ENCODE data around the gene DENND2A. TPM values are rescaled to one million over a fixed set of nuclear protein-coding genes. Genes with fewer than 3 reads are reported as not detected.

DENND2A gene
- polyA plus RNA-seq, 2 of the 4 experiments (the other 2 are of a cell fraction) = 0.37 to 0.63 TPM

- TF ChIP-seq BCL3 (IDR thresholded peaks at IDR 0.05) = 0 out of 3 replicates have a peak, but pooled peaks have one; percentile 51
- TF ChIP-seq ZFP36 (IDR thresholded peaks at IDR 0.05; ENCODE audit: borderline replicate concordance, partially characterized antibody) = no peak
- TF ChIP-seq JUN (IDR thresholded peaks at IDR 0.05) = peak; percentile 65 to 69; a peak in 3 of 5 replicates
- no peak for TF ChIP-seq ATOH8 (CRISPR knock-in tag; IDR thresholded peaks at IDR 0.05; ENCODE audit: low read depth)
- TF ChIP-seq RCOR1 (IDR thresholded peaks at IDR 0.05; ENCODE audit: low read depth, low read length) = no peak
Measured at GRCh38 chr7:140541513-140542227, 98.9 kb downstream of the DENND2A start (continued).

DNA sequence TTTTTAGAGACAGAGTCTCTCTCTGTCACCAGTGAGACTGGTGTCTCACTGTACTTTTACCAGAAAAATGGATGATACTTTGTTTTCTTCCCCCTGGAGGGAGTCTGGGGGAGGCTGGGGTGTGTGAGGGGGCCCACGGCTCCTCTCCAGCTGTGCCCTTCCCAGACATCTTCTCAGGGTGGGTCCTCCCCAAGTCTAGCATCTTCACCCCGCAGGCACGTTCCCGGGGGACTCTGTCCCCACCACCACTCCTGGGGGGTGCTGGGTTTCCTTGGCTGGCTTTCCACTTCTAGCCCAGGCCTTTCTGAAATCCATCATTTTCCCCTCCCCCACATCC, 99.5 kb downstream of the DENND2A start:
- TF ChIP-seq HDAC2 (IDR thresholded peaks at IDR 0.05) = no peak
- TF ChIP-seq NPAS2 (CRISPR knock-in tag; IDR thresholded peaks at IDR 0.05; ENCODE audit: borderline replicate concordance) = no peak
- no peak for TF ChIP-seq BHLHE40 (IDR thresholded peaks at IDR 0.05; ENCODE audit: low read depth, low read length)
- TF ChIP-seq EHMT2 (IDR thresholded peaks at IDR 0.05; ENCODE audit: low read depth) = no peak
- no peak for TF ChIP-seq NR3C1 (IDR thresholded peaks at IDR 0.05)
- TF ChIP-seq HEYL (CRISPR knock-in tag; IDR thresholded peaks at IDR 0.05) = no peak
- no peak for TF ChIP-seq CHD2 (IDR thresholded peaks at IDR 0.05; ENCODE audit: low read length, partially characterized antibody)
- TF ChIP-seq CBX2 (IDR thresholded peaks at IDR 0.05; ENCODE audit: borderline replicate concordance, low read depth) = no peak
- TF ChIP-seq, protein P1, sequence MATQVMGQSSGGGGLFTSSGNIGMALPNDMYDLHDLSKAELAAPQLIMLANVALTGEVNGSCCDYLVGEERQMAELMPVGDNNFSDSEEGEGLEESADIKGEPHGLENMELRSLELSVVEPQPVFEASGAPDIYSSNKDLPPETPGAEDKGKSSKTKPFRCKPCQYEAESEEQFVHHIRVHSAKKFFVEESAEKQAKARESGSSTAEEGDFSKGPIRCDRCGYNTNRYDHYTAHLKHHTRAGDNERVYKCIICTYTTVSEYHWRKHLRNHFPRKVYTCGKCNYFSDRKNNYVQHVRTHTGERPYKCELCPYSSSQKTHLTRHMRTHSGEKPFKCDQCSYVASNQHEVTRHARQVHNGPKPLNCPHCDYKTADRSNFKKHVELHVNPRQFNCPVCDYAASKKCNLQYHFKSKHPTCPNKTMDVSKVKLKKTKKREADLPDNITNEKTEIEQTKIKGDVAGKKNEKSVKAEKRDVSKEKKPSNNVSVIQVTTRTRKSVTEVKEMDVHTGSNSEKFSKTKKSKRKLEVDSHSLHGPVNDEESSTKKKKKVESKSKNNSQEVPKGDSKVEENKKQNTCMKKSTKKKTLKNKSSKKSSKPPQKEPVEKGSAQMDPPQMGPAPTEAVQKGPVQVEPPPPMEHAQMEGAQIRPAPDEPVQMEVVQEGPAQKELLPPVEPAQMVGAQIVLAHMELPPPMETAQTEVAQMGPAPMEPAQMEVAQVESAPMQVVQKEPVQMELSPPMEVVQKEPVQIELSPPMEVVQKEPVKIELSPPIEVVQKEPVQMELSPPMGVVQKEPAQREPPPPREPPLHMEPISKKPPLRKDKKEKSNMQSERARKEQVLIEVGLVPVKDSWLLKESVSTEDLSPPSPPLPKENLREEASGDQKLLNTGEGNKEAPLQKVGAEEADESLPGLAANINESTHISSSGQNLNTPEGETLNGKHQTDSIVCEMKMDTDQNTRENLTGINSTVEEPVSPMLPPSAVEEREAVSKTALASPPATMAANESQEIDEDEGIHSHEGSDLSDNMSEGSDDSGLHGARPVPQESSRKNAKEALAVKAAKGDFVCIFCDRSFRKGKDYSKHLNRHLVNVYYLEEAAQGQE (IDR thresholded peaks at IDR 0.05) = no peak
- no peak for TF ChIP-seq GATA3 (IDR thresholded peaks at IDR 0.05; ENCODE audit: borderline replicate concordance)
- TF ChIP-seq HOXA7 (CRISPR knock-in tag; IDR thresholded peaks at IDR 0.05) = no peak
- TF ChIP-seq KDM1A (IDR thresholded peaks at IDR 0.05; ENCODE audit: low read depth) = no peak
- no peak for TF ChIP-seq EHF (CRISPR knock-in tag; IDR thresholded peaks at IDR 0.05)
- TF ChIP-seq CBX8 (IDR thresholded peaks at IDR 0.05) = no peak
- no peak for TF ChIP-seq PHF8 (IDR thresholded peaks at IDR 0.05; ENCODE audit: borderline replicate concordance, low read depth)
- no peak for TF ChIP-seq ESRRA (IDR thresholded peaks at IDR 0.05; ENCODE audit: borderline replicate concordance, low read length)
- no peak for TF ChIP-seq TFCP2L1 (CRISPR knock-in tag; IDR thresholded peaks at IDR 0.05)
- no peak for TF ChIP-seq FOSL2 (IDR thresholded peaks at IDR 0.05)
- TF ChIP-seq FOSL2 (CRISPR knock-in tag; IDR thresholded peaks at IDR 0.05) = no peak
- TF ChIP-seq NFE2L2 (conservative IDR thresholded peaks at IDR 0.05; ENCODE audit: low read length) = no peak
- no peak for TF ChIP-seq ZC3H11A (IDR thresholded peaks at IDR 0.05)
- Histone ChIP-seq H3K9me3 (no peaks in the 10 kb centered on the region), H3K27ac (peak overlapping the region; percentile 90 to 94), H3K4me2 (peak overlapping the region; percentile 74), H3K4me3 (peak overlapping the region; percentile 14; the same call in 1 of the 3 replicates), H3K4me1 (peaks cover 25% of the 10 kb centered on the region)
- FAIRE-seq = no peak
- 52% methylated on average over 4 of the region's 4 CpGs for WGBS (ENCODE audit: missing lambda C conversion rate)
- POLR2A ChIA-PET = interaction anchor here (1.0 to 1.5 kb wide), 4 partner anchors 15 to 97 kb away, joined by 3 to 5 read pairs (median 4); no protein-coding TSS in a partner anchor
- DNase-seq (ENCODE audit: low read depth in 1 of 2, low spot score in 1 of 2) = no peak
- CTCF ChIA-PET = interaction anchor here (0.9 to 6.7 kb wide), 7 partner anchors 14 to 108 kb away, joined by 3 to 53 read pairs (median 4); partner anchors contain the start of gene DENND2A
- ATAC-seq = peak in 1 of 2 experiments; percentile 61; a peak in 5 of 6 replicates

Data from A549 (cell line).